Fibroblast of lung (primary cell): ENCODE data around the gene RBBP5.

Source experiments
- CTCF ChIP-seq, 2 donors: IDR thresholded peaks in 1 of 2; conservative IDR thresholded peaks in 1 of 2; 1 replicate in 1 of 2; 2 replicates in 1 of 2; pipeline ENCODE4 v1.5.1; 2011 to 2012; ENCODE audit warnings: low read length in 2 of 2, control low read depth in 1 of 2, inconsistent platforms in 1 of 2, low read depth in 1 of 2, mild to moderate bottlenecking in 1 of 2
- EZH2 ChIP-seq: IDR thresholded peaks from 2 replicates; pipeline ENCODE4 v1.5.1; 2012; ENCODE audit warnings: low read length, control low read depth, mild to moderate bottlenecking; ENCODE audit errors: missing control alignments

- TF ChIP-seq CTCF (conservative IDR thresholded peaks at IDR 0.05 in 1 of 2, IDR thresholded peaks at IDR 0.05 in 1 of 2; ENCODE audit: low read depth in 1 of 2, low read length in 2 of 2) (no peak), EZH2 (no peak)
Measured at GRCh38 chr1:205060746-205061145, 61.0 kb downstream of the RBBP5 start.
